ENCODE data around the gene CWC25. TPM values are rescaled to one million over a fixed set of nuclear protein-coding genes. Genes with fewer than 3 reads are reported as not detected.

CWC25 gene
- total and polyA plus RNA-seq, 12 donors = 7.7 to 22.6 (median 9.1) TPM

DNA sequence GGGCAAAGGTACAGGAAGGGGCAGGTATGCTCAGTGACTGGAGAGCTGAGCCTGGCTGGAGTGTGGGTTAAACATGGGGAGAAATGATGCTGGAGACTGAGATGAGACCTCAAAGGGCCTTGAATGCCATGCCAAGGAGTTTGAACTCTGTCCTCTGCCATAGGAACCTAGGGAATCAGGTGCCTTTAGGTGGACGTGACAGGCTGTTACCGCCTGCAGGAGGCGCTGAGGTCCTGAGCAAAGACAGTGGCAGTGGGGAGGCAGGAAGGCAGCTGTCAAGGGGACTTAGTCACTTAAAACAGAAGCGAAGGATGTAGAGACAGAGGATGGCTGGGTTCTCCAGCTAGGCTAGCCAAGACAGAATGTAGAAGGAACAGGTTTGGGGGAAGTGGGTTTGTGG is 63.5 kb downstream of the CWC25 start:
- H3K9me3 ChIP-seq = no peaks in the 10 kb centered on the region
- H3K27me3 ChIP-seq = no peaks in the 10 kb centered on the region
- peaks cover 0 to 10% (median 0%) of the 10 kb centered on the region in 9 donors for H3K4me1 ChIP-seq
- ATAC-seq (no peak), DNase-seq (no peak)
- no peak overlapping the region for H3K27ac ChIP-seq
- TF ChIP-seq, protein P1, sequence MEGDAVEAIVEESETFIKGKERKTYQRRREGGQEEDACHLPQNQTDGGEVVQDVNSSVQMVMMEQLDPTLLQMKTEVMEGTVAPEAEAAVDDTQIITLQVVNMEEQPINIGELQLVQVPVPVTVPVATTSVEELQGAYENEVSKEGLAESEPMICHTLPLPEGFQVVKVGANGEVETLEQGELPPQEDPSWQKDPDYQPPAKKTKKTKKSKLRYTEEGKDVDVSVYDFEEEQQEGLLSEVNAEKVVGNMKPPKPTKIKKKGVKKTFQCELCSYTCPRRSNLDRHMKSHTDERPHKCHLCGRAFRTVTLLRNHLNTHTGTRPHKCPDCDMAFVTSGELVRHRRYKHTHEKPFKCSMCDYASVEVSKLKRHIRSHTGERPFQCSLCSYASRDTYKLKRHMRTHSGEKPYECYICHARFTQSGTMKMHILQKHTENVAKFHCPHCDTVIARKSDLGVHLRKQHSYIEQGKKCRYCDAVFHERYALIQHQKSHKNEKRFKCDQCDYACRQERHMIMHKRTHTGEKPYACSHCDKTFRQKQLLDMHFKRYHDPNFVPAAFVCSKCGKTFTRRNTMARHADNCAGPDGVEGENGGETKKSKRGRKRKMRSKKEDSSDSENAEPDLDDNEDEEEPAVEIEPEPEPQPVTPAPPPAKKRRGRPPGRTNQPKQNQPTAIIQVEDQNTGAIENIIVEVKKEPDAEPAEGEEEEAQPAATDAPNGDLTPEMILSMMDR (IDR thresholded peaks at IDR 0.05) = peak in 3 of 9 donors; percentile 6 to 17 (median 7)
- intact Hi-C loops (cut with DNase I) = no loop called here
- peaks cover 0 to 100% (median 50%) of the 10 kb centered on the region in 9 donors for H3K36me3 ChIP-seq
- H3K4me3 ChIP-seq = no peak overlapping the region
- WGBS, 2 donors = 75 to 80% methylated on average over 4 of the region's 4 CpGs

DNA sequence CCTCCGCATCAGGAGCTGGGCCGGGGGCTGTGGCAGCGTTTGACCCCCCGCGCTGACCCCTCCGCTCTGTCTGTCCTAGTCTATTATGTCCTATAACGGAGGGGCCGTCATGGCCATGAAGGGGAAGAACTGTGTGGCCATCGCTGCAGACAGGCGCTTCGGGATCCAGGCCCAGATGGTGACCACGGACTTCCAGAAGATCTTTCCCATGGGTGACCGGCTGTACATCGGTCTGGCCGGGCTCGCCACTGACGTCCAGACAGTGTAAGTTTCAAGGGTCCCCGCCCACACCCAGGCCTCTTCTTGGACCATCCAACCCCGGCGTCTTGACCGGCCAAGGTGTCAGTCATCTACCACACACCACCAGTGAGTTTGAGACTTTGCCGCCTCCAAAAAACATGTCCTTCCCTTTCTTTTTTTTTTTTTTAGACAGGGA is 72.0 kb downstream of the CWC25 start:
- DNase-seq (no peak), ATAC-seq (no peak)
- Histone ChIP-seq H3K4me1 (peaks cover 9 to 56% (median 43%) of the 10 kb centered on the region in 9 donors), H3K36me3 (peaks cover 0 to 47% (median 10%) of the 10 kb centered on the region in 9 donors), H3K27me3 (peaks cover 0 to 30% (median 0%) of the 10 kb centered on the region in 7 donors), H3K9me3 (no peaks in the 10 kb centered on the region), H3K27ac (peak overlapping the region; percentile 27 to 98 (median 93)), H3K4me3 (peak overlapping the region; percentile 69 to 99 (median 88))
- intact Hi-C loops (cut with DNase I) = loop anchor here in 5 of 10 donors (2.0 to 10.0 kb wide), 4 partner anchors 44 to 102 kb away; partner anchors contain the start of genes PIP4K2B (in 3 of the 5) and RPL23 (in 1 of the 5)
- 7 to 8% methylated on average over 22 of the region's 22 CpGs for WGBS, 2 donors
- TF ChIP-seq, protein P1 (IDR thresholded peaks at IDR 0.05) = no peak

DNA sequence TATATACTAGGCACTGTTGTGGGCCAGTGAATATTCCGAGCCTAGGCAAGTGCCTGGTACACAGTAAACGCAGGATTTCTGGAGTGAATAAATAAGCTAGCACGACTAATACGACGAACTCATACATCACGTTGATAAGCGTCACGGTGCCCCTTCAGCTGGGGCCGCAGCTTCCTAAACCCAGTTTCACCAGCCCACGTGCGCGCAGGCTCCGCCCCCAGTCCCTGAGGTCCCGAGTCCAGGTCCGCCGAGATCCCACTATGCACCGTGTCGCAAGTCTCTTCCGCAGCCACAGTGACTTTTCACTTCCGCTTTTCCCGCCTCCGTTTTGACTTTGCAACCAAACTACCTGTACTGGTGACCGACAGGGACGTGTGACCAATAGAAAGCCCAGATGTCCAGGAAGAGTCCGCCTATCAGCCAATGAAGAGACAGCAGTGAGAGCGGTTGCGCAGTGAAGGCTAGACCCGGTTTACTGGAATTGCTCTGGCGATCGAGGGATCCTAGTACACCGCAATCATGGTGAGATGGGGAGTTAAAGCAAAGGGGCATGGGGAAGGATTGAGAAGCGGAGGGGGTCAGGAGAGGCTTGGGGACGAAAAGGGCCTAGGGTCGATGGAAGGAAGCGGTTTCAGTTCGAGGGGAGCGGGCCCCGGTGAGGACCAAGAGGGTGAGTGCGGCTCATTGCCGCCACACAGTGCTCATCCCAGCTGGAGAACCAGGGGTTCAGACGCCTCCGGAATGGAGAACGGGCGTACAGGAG is 72.6 kb downstream of the CWC25 start, which contains the start of gene PSMB3:
Gene PSMB3 (plus strand): TSS at position 434 of the 763 bp plus-strand sequence. CDS start 86 bp downstream, at position 520.
- Histone ChIP-seq H3K4me1 (peaks cover 9 to 56% (median 43%) of the 10 kb centered on the region in 9 donors), H3K36me3 (peaks cover 0 to 41% (median 9%) of the 10 kb centered on the region in 9 donors), H3K4me3 (peak within 1 kb of the TSS; percentile 69 to 99 (median 88)), H3K27me3 (peaks cover 0 to 35% (median 0%) of the 10 kb centered on the region in 7 donors), H3K27ac (peak within 1 kb of the TSS; percentile 42 to 99 (median 96)), H3K9me3 (no peaks in the 10 kb centered on the region)
- intact Hi-C loops (cut with DNase I) = loop anchor here in 6 of 10 donors (1.0 to 10.0 kb wide), 5 partner anchors 22 to 102 kb away; partner anchors contain the start of genes PIP4K2B (in 3 of the 6), CISD3 (in 2 of the 6) and RPL23 (in 1 of the 6)
- DNase-seq (peak; percentile 94 to 99), ATAC-seq (peak; percentile 80 to 90 (median 84))
- TF ChIP-seq, protein P1 (IDR thresholded peaks at IDR 0.05) = no peak
- WGBS, 2 donors = 0 to 1% methylated on average over 44 of the region's 44 CpGs

DNA sequence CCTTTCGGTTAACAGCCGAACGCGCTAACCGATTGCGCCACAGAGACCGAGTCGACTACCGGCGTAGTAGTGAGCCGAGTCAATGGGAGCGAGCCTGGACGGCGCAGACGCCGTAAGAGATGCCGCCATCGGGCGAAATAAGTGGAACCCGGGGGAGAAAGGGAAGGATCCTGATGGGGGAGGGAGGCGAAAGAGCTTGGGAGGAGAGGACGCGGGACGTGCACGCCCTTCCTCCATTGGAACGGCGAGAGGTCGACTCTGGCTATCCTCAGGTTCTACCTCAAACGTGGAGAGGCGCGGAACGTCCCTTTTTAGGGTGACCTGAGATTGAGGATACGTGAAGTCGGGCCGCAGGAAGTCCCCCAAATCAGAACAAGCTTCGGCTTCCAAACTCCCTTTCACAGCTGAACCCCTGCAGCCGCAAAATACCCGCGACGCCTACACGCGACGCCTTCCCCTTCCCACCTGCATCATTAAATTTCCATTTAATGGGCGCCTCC is 73.3 kb downstream of the CWC25 start:
- Histone ChIP-seq H3K27me3 (peaks cover 0 to 41% (median 0%) of the 10 kb centered on the region in 7 donors), H3K4me3 (peak overlapping the region; percentile 50 to 99 (median 80)), H3K9me3 (no peaks in the 10 kb centered on the region), H3K4me1 (peaks cover 9 to 60% (median 48%) of the 10 kb centered on the region in 9 donors), H3K36me3 (peaks cover 0 to 34% (median 9%) of the 10 kb centered on the region in 9 donors), H3K27ac (peak overlapping the region; percentile 42 to 99 (median 96))
- DNase-seq (peak; percentile 81 to 86), ATAC-seq (peak; percentile 25 to 68 (median 58))
- WGBS, 2 donors = 0% methylated on average over 44 of the region's 44 CpGs
- intact Hi-C loops (cut with DNase I) = loop anchor here in 6 of 10 donors (1.0 to 10.0 kb wide), 5 partner anchors 22 to 103 kb away; partner anchors contain the start of genes PIP4K2B (in 3 of the 6), CISD3 (in 2 of the 6) and RPL23 (in 1 of the 6)
- TF ChIP-seq, protein P1 (IDR thresholded peaks at IDR 0.05) = no peak

Measured in heart right ventricle (tissue), 16 donors.